Progenitor cell of endocrine pancreas (in vitro differentiated cells): ENCODE data around the gene EHBP1. TPM values are rescaled to one million over a fixed set of nuclear protein-coding genes. Genes with fewer than 3 reads are reported as not detected.

Source experiments
- DNase-seq: peaks from one replicate; pipeline ENCODE4 v3.0.0; 2021; ENCODE audit warnings: low spot score; ENCODE audit not compliant: unreplicated experiment
- H3K27ac Mint-ChIP-seq: 2 replicates; pipeline ENCODE4 v1.8.0; 2021; ENCODE audit warnings: mild to moderate bottlenecking, moderate library complexity, mixed read lengths
- H3K27me3 Mint-ChIP-seq: 2 replicates; pipeline ENCODE4 v1.8.0; 2021; ENCODE audit warnings: mixed read lengths
- H3K36me3 Mint-ChIP-seq: 2 replicates; pipeline ENCODE4 v1.8.0; 2022; ENCODE audit warnings: mixed read lengths; ENCODE audit not compliant: insufficient read depth
- H3K4me1 Mint-ChIP-seq: 2 replicates; pipeline ENCODE4 v1.8.0; 2021; ENCODE audit warnings: low read depth, mixed read lengths
- H3K4me3 Mint-ChIP-seq: 2 replicates; pipeline ENCODE4 v1.8.0; 2021; ENCODE audit warnings: low read depth, mild to moderate bottlenecking, moderate library complexity, mixed read lengths
- H3K9me3 Mint-ChIP-seq: 2 replicates; pipeline ENCODE4 v1.8.0; 2021; ENCODE audit warnings: low read depth, mixed read lengths
- CTCF ChIP-seq: fragments of 200-600 bp; sonication (generic); IDR thresholded peaks from one replicate; pipeline ENCODE4 v1.5.0; 2021; ENCODE audit warnings: antibody characterized with exemption, mild to moderate bottlenecking; ENCODE audit not compliant: unreplicated experiment
- total RNA-seq: library from RNA; stranded (reverse); gene quantifications from 2 replicates; pipeline ENCODE4 v1.2.1, GENCODE V29; 2021

EHBP1 gene
- total RNA-seq, 1 donor from 2014 or later: 45.6 TPM

DNA sequence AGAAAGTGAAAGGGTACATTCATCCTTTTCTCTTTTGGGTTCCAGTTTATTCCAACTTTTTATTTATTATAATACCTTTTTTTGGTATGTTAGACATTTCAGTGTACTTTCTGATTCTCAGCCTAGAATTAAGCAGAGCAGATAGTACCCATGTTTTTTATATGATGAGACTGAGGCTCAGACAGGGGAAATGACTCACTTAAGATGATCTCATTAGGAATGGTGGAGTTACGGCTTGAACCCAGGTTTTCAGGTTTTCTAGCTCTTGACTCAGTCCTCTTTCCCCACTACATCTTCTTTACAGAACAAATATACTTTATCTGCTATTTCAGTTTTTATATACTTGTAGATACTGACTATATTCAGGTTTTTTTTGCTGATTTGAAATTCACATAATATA lies 293.4 kb downstream of the EHBP1 start:
- DNase-seq: no peak
- Mint-ChIP-seq H3K36me3 (peaks cover 9% of the 10 kb centered on the region), H3K9me3 (no peaks in the 10 kb centered on the region), H3K27ac (no peak overlapping the region), H3K4me3 (no peak overlapping the region), H3K27me3 (no peaks in the 10 kb centered on the region), H3K4me1 (no peaks in the 10 kb centered on the region)
- no peak for TF ChIP-seq CTCF

DNA sequence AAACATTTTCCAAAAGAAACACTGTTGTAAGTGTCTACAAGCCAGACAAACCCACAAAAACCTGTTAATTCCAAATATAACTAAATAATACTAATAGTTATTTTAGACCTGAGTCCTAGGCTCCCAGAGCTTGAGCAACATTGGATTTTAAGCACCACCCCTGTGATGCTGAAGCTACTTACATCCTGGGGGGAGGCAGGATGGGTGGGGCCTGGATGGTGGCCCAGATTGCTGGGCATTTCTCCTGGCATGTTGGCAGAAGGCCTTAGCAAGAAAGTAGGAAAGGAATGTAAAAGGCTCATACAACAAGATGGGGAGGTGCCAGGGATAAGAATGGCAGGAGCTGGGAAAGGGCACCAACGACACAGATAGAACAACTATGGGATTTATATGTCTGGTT lies 294.4 kb downstream of the EHBP1 start:
- Mint-ChIP-seq H3K27ac (no peak overlapping the region), H3K9me3 (no peaks in the 10 kb centered on the region), H3K36me3 (peaks cover 9% of the 10 kb centered on the region), H3K27me3 (no peaks in the 10 kb centered on the region), H3K4me3 (no peak overlapping the region), H3K4me1 (no peaks in the 10 kb centered on the region)
- TF ChIP-seq CTCF: no peak
- no peak for DNase-seq

- TF ChIP-seq CTCF: no peak
- no peak for DNase-seq
- Mint-ChIP-seq H3K27me3 (no peaks in the 10 kb centered on the region), H3K4me1 (no peaks in the 10 kb centered on the region), H3K27ac (no peak overlapping the region), H3K4me3 (no peak overlapping the region), H3K9me3 (no peaks in the 10 kb centered on the region), H3K36me3 (peaks cover 9% of the 10 kb centered on the region)
These were observed 295.3 kb downstream of the EHBP1 start for GRCh38 chr2:63000801-63001200.

DNA sequence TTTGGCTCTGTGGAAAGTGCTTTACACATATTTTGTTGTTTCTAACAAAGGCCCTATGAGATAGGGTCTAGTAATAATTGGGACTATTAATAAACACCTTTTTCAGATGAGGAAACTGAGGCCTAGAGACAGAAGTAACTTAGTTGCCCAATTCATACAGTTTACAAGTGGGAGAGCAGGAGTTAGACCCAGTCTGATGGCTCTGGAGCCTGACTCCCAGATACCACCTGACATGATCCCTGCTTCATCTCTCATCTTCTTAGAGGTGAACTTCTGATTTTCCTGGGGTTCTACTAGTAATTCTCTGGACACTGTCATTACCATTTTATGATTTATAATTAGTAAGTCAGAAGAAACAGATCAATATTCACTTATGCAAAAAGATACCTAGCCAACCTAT lies 296.1 kb downstream of the EHBP1 start:
- Mint-ChIP-seq H3K27ac (no peak overlapping the region), H3K9me3 (no peaks in the 10 kb centered on the region), H3K4me1 (no peaks in the 10 kb centered on the region), H3K36me3 (peaks cover 9% of the 10 kb centered on the region), H3K4me3 (no peak overlapping the region), H3K27me3 (no peaks in the 10 kb centered on the region)
- no peak for TF ChIP-seq CTCF
- no peak for DNase-seq

DNA sequence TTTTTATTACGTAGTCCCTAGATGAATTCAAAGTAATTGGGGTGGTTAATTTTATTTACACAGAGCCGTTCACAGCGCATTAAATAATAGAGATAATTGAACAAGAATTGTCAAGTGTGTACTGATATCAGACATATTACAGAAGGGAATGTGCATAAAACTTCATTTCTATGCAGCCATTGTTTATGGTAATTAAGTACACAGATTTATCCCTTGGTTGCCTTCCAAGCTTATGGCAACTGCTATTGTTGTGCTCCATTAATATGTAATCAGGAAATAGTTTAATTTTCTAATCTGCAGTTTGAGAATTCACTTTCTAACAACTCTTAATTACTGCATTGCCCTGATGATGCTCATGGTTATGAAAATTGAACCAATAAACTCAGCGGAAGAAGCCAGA lies 297.8 kb downstream of the EHBP1 start:
- no peak for DNase-seq
- TF ChIP-seq CTCF: no peak
- peaks cover 4% of the 10 kb centered on the region for H3K36me3 Mint-ChIP-seq
- H3K27me3 Mint-ChIP-seq: no peaks in the 10 kb centered on the region
- no peak overlapping the region for H3K27ac Mint-ChIP-seq
- no peak overlapping the region for H3K4me3 Mint-ChIP-seq
- no peaks in the 10 kb centered on the region for H3K9me3 Mint-ChIP-seq
- H3K4me1 Mint-ChIP-seq: no peaks in the 10 kb centered on the region
